GM08714 (cell line): ENCODE results near the gene ANKRD33B.
"Not testable (repeated sequence)": the region's sequence is repeated elsewhere in the genome, so short reads cannot be mapped to it uniquely, and the experiment has no call there.

Experiments
- H3K4me3 ChIP-seq: fragments of 200-500 bp; sonication (Bioruptor generic); 2 replicates; pipeline ENCODE4 v1.5.1; 2014; ENCODE audit warnings: mild to moderate bottlenecking, low read length, inconsistent platforms
- ZNF274 ChIP-seq: IDR thresholded peaks from 2 replicates; pipeline ENCODE4 v1.6.1; 2012; ENCODE audit warnings: mild to moderate bottlenecking, low read depth, low read length

ANKRD33B gene

DNA sequence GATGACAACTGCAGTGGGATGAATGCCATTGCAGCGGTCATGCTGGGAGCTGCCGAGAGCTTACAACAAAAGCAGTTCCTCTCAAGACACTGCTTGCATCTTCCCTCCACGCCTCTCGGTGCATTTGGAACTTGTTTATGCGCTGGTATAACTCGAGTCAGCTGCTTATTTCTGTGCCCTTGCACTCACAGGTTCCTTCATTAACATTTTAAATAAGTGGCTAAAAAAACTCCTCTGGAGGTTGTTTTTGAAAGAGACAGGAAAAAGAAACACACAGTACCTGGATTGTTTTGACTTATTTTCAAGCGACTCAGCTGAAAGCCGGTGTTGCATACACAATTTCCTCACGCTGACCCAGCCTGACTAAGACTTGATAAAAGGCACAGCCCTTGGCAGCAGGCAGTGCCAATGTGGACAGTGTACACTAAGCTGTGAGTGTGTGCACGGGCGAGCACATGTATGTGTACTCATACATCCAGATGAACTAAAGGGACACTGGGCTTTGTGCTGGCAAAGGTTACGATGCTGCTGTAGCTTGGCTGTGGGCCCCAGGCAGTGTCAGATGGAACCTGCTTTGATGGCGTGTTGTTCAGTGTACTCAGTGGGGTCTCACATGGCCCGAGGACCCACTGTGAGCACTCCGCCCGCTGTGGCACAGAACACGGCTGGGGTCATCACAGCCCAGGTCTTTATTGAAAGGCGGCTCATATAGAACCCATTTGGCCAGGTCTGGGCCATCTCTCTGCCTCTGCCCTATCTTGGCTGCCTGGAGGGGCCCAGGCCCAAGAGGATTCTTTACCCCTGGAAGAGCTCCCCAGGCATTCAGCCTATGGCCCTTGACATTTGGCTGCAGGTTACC lies 92.3 kb downstream of the ANKRD33B start:
- no peak overlapping the region for H3K4me3 ChIP-seq
- TF ChIP-seq ZNF274, result no peak

DNA sequence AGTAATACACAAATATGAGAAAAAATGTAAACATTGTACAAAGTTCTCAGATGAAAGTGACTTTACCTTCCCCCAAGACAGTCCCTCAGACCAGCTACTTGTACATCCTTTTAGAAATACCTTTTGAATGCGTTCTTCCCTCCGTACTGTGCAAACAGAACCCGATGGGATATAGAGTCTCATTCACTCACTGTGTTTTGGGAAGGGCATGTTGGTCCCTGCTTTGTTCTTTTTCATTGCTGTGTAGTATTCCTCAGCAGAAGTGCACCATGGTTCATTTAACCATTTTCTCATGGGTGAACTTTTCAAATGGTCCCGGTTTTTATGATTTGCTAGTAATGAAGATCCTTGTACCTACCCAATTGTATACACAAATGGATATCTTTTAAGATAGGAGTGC lies 94.4 kb downstream of the ANKRD33B start:
- TF ChIP-seq ZNF274, result no peak
- H3K4me3 ChIP-seq, result no peak overlapping the region

DNA sequence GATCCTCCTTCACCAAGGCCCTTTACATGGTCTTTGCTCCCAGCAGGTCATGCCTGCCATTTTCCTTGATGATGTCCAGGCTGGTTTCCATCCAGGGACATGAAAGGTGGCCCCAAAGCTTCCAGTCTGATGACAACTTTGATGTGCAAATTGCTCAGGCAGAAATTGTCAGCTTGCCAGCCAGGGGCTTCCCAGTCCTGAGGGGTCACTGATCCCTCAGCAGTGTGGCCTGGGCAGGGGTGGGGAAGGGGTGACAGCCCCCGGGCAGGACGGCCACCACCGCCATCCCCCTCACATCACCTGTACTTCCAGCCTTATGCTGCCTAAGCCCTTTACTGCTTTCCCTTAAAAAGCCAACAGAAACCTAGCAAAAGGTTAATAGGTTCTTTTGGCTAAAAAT lies 96.3 kb downstream of the ANKRD33B start:
- no peak overlapping the region for H3K4me3 ChIP-seq
- no peak for TF ChIP-seq ZNF274

DNA sequence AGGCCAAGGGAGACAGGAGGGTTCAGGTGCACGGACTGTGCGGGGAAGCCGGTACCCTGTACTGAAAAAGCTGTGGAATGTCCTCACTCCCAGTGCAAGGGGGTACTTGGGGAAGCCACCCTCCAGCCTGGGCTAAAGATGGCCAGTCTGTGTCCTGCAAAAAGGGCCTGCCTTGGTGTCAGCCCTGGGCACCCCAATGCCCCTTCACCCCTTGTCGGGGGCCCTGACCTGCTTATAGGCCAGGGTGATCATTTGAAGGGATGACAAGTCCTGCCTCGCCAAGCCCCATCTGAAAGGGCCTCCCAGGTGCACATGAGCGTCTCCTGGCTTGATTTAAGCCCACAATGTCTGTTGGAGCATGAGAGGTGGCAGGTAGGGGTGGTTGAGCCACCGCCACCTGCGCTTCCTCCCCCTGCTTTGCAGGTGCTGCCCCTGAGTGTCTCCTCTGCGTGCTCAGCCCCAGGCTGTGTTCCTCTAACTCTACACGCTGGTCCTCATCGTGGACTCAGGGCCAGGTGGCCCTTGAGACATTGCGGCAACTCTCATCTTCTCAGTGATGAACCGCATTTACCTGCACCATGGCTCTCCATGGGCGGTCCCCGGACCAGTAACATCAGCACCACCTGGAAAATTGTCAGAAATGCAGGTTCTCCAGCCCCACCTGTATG lies 97.0 kb downstream of the ANKRD33B start:
- no peak overlapping the region for H3K4me3 ChIP-seq
- TF ChIP-seq ZNF274, result no peak

DNA sequence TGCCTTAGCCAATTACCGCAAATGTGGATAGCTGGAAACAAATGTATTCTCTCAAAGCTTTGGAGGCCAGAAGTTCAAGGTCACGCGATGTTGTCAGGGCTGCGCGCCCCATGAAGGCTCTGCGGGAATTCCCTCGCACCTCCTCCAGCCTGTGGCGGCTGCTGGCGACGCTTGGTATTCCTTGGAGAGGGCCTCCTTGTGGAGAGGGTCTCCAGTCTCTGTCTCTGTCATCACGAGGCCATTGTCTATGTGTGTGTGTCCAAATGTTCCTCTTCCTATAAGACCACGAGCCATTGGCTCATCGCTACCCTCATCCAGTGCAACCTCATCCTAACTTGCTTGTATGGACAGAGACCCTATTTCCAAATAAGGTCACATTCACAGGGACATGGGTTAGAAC lies 97.5 kb downstream of the ANKRD33B start:
- no peak overlapping the region for H3K4me3 ChIP-seq
- no peak for TF ChIP-seq ZNF274

DNA sequence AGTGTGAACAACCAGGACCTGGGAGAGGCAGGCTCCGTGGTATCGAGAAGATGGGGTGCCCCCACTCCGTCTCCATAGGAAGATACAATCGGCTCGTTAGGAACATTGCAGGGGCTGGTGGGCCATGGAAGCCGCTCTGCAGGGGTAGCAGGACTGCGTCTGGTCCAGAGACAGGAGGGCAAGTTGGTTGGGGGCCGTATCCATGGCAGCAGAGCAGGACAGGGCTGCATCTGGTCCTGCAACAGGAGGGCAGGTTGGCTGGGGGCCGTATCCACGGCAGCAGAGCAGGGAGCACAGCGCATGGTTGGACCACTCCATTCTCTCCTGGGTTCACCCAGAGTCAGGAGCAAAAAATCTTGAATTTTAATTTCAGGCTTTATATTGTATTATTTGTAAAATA lies 98.2 kb downstream of the ANKRD33B start:
- H3K4me3 ChIP-seq, result no peak overlapping the region
- no peak for TF ChIP-seq ZNF274

DNA sequence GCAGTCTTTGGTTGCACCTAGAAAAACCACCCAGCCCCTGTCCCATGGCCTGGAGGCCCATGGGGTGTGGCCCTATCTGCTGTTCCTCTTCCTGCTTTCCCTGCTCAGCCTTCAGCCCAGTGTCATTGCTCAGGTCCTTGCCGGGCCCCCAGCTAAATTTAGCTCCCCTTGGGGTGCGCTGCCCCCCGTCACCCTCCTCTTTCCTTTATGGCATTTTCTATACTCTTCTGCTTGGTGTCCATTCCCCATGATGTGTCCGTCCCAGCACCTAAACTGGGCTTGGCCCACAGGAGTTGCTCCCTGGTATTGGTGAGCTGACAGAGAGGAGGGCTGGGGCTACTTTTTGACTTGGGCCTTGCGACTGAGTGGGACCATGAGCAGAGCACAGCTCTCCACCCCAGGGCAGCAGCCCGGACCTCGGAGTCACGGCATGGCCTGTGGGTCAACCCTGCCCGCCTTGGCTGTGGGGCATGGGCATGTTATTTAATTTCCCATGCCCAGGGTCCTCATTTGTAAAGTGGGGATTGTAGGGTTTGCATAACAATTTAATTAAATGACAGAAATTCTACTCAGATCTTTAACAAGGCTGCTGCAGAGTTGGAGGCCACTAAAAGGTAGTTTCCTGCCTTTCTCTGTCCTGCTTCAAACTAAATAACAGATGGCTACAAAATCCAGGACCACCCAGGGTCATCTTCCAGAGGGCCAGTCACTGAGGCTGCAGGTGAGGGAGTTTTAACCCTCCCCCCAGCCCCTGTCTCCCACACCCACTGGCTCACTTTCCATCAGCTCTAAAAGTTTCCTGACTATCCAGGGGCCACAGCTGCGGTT lies 99.0 kb downstream of the ANKRD33B start:
- TF ChIP-seq ZNF274, result no peak
- H3K4me3 ChIP-seq, result no peak overlapping the region

DNA sequence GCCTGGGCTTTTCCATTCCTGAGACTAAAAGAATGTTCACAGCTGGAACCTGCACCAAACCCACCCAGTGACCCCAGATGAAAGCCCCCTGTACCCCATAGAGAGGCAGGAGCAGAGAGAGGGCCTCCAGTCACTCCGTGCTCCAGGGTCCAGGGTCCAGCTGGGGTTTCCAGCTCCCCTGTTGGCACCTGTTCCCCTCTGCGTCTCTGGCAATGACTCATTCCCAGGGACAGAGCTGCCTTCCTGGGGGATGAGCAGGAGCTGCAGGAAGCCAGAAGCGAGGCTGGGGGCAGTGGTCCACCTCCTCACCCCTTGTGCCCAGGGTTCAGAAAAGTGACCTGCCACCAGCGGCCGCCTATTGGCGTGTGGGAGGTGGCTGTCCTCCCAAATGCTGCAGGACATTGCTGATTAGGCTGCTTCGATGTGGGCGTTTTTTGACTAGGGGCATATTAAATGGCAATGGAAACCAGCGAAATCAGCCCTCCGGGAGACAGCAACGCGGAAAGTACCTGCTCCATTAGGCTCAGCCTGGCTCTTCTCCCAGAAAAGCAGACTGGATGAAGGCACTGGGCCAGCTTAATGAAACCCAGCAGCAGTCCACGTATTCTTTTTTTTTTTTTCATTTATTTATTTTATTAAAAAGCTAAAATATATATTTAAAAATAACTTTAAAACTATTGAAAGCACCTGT lies 99.8 kb downstream of the ANKRD33B start:
- TF ChIP-seq ZNF274, result no peak
- H3K4me3 ChIP-seq, result no peak overlapping the region

DNA sequence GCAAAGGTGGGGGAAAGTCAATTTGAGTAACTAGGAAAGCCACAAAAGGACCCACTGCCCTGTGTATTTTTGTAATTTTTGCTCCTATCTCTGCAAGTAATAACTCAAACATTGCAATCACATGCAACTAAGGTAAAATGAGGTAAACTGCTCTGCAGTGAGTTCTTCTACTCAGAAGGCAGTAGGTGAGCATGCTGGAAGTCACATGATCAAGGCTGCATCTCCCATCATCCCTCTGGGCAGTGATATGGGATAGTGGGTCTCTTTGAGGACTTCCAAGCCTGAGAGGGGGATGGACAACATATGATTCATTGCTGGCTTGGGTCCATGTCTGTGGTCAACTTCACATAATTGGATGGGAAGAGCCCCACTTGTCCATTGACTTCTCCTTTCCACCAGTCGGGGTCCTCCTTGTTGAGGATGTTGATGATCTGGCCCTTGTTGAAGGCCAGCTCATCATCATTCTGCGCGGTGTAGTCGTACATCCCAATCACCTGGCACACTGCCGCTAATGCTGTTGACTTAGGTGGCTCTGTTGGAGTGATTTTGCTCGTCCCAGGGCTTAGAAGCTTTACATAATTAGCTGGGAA lies 100.4 kb downstream of the ANKRD33B start:
- not testable (repeated sequence) for H3K4me3 ChIP-seq

DNA sequence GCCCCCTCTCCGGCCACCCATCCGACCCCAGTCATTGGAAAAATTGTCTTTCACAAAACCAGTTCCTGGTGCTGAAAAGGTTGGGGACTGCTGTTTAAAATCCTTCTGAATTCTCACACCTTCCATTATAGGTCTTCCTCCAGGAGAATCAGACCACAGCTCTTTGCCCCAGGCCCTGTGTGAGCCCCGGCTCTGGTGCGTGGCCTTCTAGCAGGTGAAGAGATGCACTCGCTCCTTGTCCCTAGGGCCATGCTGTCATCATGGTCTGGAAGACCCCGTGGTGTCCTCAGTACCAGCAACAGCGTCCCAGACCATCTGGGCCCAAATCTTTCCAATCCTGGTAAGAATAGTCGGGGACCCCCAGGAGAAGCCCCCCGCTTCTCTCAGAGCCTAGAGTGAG lies 101.9 kb downstream of the ANKRD33B start:
- TF ChIP-seq ZNF274, result no peak
- H3K4me3 ChIP-seq, result no peak overlapping the region

DNA sequence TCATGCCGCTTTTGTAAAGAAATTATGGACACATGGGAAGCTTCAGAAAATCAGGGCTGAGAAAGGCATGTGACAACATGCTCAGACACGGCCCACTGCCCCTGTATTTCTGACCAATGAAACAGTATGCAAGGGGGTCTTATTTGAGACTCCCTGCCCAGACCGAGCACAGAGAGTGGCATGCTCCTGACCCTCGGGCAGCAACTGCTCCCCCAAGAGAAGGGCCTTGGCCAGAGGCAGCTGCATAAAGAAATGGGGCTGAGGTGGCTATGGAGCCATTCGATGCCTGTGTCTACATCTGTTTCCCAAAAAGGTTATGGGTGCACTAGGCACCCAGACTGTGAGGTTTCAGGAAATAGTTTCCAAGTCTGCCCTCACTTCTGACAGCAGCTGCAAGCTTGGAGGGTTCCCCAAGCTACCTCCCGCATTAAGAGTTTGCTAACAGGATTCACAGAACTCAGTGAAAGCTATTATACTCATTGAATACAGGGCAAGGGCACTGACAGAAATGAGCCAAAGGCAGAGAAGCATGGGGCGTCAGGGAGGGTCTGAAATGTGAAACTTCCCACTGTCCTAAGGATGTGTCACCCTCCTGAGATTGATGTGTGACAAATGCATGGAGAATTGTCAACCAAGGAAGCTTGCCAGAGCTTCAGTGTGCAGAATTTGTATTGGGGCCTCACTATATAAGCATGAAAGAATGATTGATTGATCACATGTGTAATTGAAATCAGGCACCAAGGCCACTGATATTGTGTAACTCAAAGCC lies 102.8 kb downstream of the ANKRD33B start:
- no peak overlapping the region for H3K4me3 ChIP-seq
- no peak for TF ChIP-seq ZNF274

DNA sequence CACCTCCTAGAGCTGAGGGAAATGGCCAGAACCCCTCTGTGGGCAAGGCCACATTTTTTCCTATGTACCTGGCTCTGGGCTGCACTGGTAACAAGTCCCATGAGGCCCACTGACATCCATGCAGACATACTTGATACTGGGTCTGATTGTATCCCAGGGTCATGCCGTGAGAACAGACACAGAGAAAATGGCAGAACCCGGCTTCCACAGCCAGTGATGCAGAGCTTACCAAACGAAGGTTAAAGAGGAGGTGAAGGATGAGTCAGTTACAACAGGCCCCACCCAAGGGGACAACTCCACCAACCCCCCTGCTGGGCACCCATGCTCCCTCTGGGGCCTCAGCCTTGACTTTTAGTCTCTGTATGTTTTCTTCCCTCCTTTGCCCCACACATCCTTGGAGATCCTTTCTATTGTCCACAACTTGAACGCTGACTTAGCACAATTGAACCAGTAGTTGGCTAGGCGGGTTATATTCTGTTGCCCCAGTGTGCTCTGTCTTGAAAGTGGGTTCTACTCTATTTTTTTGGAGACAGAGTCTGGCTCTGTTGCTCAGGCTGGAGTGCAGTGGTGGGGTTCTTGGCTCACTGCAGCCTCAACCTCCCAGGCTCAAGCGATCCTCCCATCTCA lies 103.7 kb downstream of the ANKRD33B start:
- no peak overlapping the region for H3K4me3 ChIP-seq
- no peak for TF ChIP-seq ZNF274

DNA sequence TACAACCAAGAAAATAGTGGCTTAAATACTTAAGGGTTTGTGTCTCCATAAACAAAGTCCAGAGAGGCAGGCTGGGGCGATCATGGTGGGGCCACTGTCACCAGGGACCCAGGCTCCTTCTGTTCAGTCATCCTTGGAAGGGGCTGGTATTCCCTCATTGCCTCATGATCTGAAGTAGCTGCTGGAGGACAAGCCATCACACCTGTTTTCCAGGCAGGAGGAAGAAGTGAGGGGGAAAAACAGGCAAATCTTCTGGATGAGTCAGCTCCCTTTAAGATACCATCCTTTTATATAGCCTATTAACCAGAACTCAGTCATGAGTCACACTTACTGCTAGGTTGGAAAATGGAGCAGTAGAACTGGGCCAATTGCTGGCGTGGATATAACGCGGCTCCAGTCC lies 104.8 kb downstream of the ANKRD33B start:
- TF ChIP-seq ZNF274, result no peak
- no peak overlapping the region for H3K4me3 ChIP-seq
